Suppressor macrophage treated with lipopolysaccharide for 1 hour (primary cell): Measurements from ENCODE around the gene TTF1.
A peak's percentile ranks its signal among the peaks of the same experiment; 100 is the strongest.

Source experiments
- DNase-seq, 3 donors: peaks; one replicate each; pipeline ENCODE4 v3.0.0-alpha.2; 2020 to 2022

TTF1 gene, protein sequence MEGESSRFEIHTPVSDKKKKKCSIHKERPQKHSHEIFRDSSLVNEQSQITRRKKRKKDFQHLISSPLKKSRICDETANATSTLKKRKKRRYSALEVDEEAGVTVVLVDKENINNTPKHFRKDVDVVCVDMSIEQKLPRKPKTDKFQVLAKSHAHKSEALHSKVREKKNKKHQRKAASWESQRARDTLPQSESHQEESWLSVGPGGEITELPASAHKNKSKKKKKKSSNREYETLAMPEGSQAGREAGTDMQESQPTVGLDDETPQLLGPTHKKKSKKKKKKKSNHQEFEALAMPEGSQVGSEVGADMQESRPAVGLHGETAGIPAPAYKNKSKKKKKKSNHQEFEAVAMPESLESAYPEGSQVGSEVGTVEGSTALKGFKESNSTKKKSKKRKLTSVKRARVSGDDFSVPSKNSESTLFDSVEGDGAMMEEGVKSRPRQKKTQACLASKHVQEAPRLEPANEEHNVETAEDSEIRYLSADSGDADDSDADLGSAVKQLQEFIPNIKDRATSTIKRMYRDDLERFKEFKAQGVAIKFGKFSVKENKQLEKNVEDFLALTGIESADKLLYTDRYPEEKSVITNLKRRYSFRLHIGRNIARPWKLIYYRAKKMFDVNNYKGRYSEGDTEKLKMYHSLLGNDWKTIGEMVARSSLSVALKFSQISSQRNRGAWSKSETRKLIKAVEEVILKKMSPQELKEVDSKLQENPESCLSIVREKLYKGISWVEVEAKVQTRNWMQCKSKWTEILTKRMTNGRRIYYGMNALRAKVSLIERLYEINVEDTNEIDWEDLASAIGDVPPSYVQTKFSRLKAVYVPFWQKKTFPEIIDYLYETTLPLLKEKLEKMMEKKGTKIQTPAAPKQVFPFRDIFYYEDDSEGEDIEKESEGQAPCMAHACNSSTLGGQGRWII

DNA sequence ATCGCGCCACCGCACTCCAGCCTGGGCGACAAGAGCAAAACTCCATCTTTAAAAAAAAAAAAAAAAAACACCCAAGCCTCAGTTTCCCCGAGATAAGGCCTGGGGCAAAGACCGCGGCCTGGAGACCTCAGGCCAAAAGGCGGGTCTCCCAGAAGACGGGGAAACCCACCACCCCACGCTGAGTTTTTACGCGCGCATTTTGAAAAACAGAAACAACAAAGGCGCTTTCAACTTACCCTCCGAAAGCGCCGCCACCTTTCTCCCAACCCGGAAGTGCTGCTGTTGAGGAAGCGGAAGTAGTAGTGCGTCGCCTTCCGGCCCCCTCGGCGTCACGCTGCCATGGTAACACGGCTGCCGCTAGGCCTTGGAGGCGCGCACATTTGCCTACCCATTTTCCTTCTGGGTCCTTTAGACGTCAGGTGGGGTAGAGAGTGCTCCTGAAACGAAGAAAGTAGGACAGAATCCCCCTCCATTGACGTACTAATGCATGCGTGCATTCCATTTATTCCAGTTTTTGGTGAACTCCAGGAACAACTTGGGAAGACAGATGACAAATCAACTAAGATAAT lies at the start of gene TTF1:
TTF1 (minus strand) TSS at position 287 of the 569 bp plus-strand sequence. CDS start 4,019 bp downstream, outside the sequence.
- DNase-seq = peak; percentile 95 to 96 (median 96)

DNA sequence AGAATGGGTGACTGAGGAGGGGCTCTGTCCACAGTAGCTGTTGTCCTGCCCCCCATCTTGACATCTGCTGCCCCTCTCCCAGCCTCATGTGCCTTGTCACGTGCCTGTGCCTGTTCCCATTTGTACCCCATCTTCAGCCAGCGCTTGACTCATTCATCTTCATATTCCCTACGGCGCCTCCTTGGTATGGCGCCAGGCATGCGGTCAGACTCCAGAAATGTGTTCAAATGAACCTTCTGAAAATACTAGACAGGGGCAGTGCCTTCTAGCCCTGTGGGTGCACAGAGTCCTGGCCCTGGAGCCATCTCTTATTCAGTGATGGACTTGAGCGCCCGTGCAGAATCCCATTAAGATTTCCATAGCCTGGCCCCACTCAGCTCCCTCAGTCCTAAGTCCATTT lies 49.6 kb upstream of the TTF1 start:
- no peak for DNase-seq

DNA sequence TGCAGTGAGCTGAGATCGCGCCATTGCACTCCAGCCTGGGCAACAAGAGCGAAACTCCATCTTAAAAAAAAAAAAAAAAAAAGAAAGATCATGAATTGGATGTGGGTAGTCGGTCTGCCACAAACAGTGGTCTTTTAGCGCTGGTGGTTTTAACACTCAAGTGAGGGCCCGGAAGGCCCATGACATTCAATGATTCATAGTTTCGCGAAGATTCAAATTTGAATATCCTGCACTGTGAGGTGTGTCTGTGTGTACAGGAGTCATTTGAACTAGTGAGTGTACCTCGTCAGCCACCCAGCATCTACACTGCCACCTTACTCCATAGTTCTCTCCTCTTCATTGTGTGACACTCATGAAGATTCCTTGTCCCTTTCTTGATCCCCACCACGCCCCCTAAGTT lies 44.6 kb upstream of the TTF1 start:
- no peak for DNase-seq

DNA sequence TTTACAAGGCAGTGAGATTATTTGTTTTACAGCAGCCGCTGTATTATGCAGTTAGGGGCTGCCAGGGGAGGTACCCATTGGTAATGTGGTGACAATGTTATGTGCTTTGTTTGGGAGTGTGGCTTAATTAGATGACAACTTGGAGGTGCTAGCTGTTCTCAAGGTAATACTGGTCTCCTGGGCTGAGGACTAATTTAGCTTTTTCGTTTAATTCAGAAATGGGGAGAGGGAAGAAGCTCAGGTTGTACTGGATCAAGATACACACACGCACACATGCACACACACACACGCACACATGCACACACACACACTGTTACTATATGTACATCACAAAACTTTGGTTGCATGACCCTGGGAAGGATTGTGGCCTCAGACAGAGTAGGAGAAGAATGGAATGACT lies 41.3 kb upstream of the TTF1 start:
- no peak for DNase-seq

DNA sequence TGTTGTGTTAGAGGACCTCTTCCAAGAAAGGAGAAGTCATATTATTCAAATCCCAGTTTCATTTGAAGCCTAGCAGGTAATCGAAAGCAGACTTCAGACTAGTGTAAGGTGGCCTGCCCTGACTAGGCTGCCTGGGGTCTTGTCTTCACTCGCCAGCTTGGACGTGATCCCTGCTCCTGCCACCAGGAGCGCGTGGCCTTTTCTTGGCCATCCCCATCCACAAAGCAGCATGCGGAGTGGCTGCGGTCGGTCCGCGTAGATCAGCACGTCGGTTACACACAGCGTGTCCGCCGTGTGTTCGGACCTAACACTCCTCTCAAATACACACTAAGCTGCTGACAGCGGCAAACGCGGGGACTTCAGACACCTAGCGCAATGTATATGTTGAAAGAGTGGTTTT lies 40.7 kb upstream of the TTF1 start:
- DNase-seq = peak in 1 of 3 donors; percentile 8

DNA sequence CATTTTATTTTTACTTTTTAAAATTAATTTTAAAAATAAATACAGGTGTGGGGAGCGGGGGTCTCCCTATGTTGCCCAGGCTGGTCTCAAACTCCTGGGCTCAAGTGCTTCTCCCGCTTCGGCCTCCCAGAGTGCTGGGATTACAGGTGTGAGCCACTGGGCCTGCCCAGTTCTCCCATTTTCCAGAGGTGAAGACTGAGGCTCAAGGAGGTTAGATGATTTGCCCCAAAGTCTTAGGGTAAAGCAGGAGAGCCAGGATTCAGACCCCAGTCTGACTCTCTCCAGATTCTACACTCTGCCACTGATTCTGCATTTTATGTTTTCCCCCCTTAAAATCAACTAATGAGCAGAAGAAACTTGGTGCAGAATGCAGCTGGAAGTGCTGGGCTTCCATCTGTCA lies 40.2 kb upstream of the TTF1 start:
- DNase-seq = no peak

DNA sequence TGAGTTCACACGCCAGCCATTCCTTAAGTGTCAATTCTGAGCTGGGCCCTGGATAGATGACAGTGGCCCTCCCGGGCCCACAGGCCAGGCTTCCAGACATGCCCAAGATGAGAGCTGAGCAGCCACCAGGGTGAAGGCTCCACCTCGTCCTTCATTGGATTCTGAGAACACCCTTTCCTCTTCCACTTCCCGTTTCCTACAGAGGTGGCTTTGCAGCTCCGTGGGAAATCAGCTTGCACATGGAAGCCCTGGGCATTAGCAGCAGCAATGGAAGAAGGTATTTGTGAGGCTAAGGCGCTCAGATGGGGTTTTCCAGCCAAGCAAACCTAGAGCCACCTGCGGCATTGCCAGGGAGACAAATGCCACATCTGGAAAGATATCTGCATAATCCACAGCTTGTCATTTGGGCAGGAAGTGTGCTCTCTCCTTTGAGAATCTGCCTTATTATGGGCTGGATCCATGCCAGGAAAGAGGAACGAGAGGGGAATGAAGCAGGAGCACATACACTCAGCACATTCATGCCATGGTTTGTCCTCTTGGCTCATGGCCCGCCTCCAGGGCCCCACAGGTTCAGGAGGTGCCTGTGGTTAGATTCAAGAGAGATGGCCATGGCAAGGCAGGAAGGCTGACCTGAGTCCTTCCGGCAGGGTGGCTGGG lies 37.4 kb upstream of the TTF1 start:
- no peak for DNase-seq

DNA sequence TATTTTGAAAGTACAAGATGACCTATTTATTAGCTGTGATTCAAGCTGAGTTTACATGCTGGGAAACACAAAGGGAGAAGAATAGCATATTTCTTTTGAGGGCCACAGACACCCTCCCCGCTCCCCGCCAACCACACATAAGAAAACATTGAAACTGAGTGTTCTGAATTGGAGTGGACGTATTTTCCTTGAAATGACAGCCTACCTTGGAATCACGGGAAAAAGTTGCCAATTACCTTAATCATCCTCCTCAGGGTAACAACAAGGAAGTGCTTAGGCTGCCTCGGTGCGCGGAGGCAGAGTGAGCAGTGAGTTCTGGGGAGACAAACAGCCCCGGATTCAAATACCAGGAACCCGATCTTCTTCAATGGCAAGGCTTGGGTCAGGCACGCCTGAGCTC lies 34.8 kb upstream of the TTF1 start:
- no peak for DNase-seq

DNA sequence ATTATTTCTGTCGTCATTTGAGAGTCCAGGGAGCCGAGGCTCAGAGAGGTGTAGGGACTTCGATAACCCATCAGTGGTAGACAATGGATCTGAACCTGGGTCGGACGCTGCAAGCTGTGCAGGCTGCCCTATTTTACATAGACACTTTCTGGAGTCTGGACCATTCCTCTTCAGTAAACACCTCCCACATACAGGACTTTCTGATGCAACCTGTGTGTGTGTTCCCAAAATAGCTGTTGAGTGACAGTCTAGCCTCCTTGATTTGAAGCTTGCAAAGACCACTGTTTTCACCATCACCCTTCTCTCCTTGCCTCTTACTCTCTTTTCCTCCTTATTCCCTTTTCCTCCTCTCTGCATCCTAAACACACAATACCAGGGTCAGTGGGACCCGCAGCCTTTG lies 34.1 kb upstream of the TTF1 start:
- DNase-seq = no peak

DNA sequence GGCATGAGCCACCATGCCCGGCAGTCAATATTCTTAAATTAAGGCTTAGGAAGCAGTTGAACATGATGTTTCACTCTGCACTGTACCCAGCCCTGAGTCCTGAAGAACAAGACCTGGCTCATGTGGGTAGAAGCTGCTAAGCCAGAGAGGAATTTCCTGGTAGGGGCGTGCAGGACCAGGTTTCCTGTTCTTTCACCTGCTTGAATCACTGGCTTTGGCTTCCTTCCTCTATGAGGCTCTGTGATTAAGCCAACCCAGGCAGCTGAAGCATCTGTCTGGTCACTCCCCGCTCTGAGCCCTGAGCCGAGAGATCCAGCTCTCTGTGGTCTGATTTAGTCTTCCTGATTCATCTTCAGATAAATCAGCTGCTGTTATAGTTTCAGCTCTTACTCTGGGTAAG lies 32.5 kb upstream of the TTF1 start:
- no peak for DNase-seq

DNA sequence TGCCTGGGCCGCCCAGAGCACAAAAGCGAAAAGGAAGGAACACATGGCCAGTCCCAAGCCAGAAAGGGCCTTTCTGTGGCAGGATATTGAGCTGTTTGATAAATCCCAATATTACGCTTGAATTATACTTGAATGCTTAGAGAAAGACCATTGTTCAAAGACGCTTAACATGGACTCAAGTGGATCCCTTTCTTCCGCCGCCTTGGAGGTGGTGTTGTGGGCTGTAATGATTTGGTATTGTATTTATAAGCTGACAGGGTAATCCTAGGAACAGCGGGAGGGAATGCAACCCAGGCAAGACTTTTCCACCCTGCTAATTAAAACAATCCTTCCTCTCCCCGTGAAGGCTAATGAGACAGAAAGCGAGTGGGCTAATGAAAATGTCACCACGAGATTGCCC lies 28.2 kb upstream of the TTF1 start:
- DNase-seq = no peak

DNA sequence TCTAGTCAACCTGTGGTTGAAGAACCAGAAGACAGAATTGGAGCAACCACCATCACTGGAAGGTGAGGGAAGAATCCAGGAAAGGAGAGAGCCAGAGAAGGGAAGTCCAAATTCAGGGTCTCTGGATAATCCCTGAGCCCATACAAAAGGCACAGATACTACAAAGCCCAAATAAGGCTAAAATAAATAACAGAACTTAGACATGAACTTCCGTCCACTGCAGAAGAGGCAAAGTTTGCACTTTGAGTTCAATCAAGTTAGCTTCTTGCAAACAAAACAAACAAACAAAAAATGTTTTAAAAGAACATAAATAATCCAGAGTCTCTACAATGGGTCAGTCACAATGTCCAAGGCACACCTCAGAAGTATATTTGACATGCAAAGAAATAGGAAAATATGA lies 24.4 kb upstream of the TTF1 start:
- no peak for DNase-seq

DNA sequence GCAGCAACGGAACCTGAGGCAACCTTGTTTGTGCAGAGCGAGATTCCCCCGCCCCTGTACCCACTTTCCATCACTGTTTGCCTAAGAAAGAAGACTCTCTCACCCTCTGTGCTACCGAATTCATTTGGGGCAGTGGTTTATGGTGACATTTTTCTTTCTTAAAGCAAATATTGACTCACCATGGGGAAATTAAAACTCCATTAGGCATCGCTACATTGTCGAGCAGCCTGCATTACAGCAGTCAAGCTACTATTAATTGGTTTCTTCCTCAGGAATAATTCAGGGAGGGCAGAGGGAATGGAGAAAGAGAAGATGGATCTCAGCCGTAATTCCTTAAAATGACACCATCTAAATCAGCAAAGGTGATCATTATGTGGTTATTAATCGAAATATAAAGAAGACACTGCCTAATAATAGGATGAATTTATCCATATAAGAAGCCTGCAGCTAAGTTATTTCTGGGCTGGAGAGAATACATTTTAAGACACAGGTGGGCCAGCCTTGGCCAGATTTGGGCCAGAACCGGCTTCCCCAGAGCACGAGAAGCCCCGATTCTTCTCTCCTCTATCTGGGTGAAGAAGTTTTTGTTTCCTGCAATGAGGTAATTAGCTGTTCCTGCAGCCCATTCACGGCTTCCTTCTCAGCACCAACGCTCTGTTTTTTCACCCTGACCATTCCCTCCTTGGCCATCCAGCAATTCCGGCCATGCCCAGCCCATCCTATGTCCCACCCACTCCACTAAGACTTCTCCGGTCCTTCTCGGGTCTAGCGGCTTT lies 20.2 kb upstream of the TTF1 start:
- no peak for DNase-seq

DNA sequence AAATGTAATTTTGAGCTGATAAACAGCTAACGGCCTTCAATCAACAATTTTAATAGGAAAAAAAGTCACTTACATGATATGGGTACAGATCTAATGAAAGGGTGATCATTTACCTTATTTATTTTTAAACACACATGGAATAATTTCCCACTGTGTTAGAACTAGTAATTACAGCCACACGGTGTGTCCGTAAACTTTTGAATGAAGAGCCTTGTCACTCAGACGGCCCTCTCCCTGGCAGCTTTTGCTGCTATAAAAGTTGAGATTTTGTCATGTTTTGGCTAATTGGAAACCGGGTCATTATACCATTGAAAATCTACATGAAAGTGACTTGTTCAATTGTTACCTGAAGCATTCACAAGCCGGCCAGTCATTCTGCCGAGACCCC lies 19.0 kb upstream of the TTF1 start:
- DNase-seq = no peak

DNA sequence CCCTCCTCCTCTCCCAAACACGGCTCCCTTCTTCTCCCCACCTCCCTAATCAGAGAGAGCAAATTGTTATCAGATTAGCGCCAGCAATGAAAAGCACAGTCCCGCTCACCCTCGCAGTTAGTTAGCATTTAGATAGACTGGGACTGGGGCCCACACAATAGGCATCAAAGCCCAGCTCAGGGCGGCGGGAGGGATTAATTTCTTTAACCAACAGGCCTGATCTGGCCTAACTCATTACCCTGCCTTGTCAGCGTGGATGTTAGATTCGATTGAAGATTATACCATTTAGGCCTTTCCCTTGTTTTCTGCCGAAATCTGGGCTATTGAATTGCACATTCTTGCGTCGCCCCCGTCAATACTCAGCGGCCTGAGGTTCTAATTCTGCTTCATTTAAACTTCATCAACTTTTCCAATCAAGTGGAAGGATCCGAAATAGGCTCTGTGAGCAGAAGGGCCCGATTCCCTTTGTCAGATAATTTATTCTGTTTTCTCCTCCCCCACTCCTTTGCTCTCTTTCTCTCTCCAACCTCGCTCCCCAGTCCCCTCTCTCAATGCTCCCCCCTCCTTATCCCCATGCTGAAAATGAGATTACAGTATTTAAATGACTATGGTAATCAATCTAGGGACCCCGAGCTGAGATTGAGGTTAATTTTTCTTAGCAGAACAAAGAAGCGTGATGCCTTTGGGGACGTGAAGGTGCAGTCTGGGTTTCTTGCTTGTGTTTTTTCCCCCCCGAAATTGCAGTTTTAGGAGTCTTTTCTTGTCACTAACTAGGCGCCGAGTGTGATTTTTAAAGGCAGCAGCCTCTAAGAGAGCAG lies 18.4 kb upstream of the TTF1 start:
- no peak for DNase-seq

DNA sequence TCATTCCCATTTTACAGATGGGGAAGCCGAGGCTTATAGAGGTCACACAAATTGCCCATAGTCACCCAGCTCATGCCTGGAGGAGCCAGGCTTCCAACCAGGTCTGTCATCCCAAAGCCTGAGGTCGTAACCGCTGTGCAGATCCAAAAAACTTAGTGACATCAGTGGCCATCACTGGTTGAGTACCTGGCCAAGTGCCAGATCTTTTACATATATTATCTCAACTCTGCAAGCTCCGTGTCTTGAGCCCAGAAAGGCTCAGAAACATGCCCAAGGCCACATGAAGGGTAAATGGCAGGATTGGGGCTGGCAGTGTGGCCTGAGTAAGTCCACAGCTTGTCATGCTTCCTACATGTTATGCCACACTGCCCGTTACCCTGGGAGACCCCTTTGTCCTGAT lies 16.9 kb upstream of the TTF1 start:
- no peak for DNase-seq

DNA sequence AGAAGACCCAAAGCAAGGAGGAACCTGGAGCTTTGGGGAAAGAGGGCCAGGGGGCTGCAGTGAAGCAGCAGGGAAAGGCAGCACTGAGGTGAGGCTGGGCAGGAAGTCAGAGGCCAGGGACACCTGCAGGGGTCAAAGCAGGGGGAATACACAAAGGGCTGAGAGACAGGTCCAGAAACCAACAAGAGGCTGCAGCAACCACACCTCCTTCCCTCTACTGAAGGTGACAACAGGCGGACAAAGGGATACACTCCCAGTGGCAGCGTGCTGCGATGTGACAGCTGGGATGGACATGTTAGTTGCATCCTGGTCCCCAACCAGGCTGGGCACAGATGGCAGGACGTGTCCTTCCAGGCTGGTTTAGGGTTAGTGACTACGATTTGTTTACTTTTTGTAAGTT lies 15.9 kb upstream of the TTF1 start:
- DNase-seq = no peak

DNA sequence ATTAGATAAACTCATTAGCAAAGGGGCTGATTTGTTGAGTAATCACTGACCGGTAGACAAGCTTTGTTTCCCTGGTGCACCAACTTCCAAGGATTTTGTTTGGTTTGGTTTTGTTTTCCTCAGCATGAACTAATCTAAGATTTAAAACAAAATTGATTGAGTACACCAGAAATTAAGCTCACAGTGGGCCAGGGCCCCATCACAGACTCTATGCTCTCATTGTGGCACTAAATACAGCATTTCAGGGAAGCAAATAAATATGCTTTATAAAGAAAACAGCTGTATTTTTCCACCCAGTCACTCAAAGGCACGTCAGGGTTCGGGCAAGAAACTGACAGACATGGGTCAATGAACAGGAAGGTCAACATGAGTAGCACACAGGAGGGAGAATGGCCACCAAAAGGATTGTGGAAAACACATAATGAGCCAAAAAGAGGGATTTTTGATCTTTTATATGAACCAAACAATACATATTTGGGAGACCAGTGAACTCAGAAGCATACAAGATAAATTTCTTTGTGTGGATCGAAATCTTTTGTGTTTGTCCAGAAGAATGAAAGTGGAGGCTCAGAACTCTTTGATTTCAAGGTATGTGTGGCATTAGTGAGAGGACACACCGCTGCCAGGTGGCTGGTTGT lies 12.2 kb upstream of the TTF1 start:
- no peak for DNase-seq

DNA sequence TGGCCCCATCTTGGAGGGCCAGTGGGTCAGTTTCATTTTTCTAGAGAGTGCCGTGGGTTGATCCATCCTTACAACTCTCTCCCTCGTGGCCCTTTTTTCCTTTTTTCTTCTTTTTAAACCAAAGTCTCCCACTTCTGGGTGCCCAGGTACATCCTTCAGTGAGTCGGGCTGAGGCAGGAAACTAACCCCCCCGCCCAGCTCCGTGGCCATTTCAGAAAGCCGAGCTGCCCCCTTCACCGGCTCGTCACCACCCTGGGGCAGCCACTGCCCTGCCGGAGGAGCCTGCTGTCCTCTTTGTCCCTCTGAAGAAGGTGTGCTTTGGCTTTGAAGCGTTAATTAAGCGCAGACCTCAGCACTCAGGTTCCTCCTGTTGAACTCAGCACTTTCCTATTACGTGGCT lies 8.5 kb upstream of the TTF1 start:
- no peak for DNase-seq

DNA sequence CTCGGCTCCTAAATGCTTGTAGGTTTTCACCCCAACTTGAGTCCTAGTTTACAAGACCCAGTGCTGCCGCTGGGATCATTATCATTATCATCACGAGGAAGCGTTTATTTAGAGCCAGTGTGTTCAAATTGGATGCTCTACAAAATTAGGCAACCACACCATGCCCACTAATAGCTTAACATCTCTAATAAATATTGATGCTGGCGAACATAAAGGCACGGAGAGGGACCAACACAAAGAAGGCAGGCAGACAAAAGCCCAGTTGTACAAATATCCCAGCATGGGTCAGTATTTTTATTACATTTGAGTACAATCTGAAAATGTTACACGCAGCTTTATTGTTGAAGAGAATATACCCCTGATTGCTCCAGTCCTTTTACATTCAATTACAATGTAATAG lies 8.1 kb upstream of the TTF1 start:
- no peak for DNase-seq

DNA sequence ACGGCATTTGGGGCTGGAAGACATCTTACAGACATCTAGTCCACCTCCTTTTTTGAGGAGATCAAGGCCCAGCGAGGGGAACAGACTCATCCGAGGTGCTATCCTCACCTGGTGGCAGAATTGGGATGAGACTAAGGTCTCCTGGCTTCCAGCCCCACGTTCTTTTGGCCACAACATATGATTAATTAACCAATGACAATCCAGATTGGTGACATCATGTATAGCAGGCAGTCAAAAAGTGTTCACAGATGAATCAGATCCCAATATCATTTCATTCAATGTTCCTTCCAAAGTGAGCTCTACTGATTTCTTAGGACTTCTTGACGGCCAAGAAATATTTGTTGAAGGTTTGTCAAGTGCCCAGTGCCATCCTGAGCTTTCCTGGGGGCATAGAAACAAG lies 7.3 kb upstream of the TTF1 start:
- DNase-seq = no peak
